Body of pancreas (tissue), 4 donors: Measurements from ENCODE around the gene UBE2Q1. TPM values are rescaled to one million over a fixed set of nuclear protein-coding genes. Genes with fewer than 3 reads are reported as not detected.
A peak's percentile ranks its signal among the peaks of the same experiment; 100 is the strongest.

Experiments used
- ATAC-seq: fragments of 150-250 bp; one replicate; pipeline ENCODE4 v1.9.1; 2016
- DNase-seq, 4 donors: peaks; one replicate each; pipeline ENCODE4 v3.0.0-alpha.2; 2019
- H3K27ac ChIP-seq, 4 donors: fragments of 200-600 bp; sonication (generic); 1 replicate in 3 of 4; 2 replicates in 1 of 4; pipeline versions ENCODE4 v1.5.1 to v1.6.1; 2016 to 2019; ENCODE audit warnings: mild to moderate bottlenecking in 1 of 4, mixed read lengths in 1 of 4, moderate library complexity in 1 of 4
- H3K27me3 ChIP-seq, 2 donors: fragments of 200-600 bp; sonication (generic); one replicate each; pipeline ENCODE4 v1.6.0; 2016; ENCODE audit warnings: mild to moderate bottlenecking in 1 of 2
- H3K36me3 ChIP-seq, 2 donors: fragments of 200-600 bp; sonication (generic); replicated peaks in 1 of 2; 2 replicates each; pipeline ENCODE4 v1.5.1; 2016; ENCODE audit warnings: low read depth in 2 of 2; ENCODE audit not compliant: insufficient read depth in 1 of 2
- H3K4me1 ChIP-seq: fragments of 200-600 bp; sonication (generic); one replicate; pipeline ENCODE4 v1.6.0; 2016
- H3K4me3 ChIP-seq, 2 donors: fragments of 200-600 bp; sonication (generic); 1 replicate in 1 of 2; 2 replicates in 1 of 2; pipeline ENCODE4 v1.5.1; 2016 to 2019
- H3K9me3 ChIP-seq, 3 donors: fragments of 200-600 bp; sonication (generic); 1 replicate in 2 of 3; 2 replicates in 1 of 3; pipeline ENCODE4 v1.5.1; 2016
- CTCF ChIP-seq, 7 experiments: fragments of 450-650 bp in 4 of 7; fragments of 200-600 bp in 3 of 7; sonication (generic) in 3 of 7; IDR thresholded peaks; one replicate each; pipeline ENCODE4 v1.5.1; 2016 to 2019; ENCODE audit warnings: antibody characterized with exemption in 7 of 7
- POLR2A ChIP-seq, 3 donors: fragments of 450-650 bp; IDR thresholded peaks; one replicate each; pipeline ENCODE4 v1.6.1; 2016; ENCODE audit warnings: antibody characterized with exemption in 3 of 3, mild to moderate bottlenecking in 2 of 3
- WGBS, 2 donors: methylation state at CpG; one replicate each; pipeline ENCODE4 v1.1.5; 2017; 5-methylcytosine and 5-hydroxymethylcytosine counted together
- intact Hi-C: fragments of 100-400 bp; cut with DNase I; formaldehyde crosslinking; loops from one replicate; pipeline ENCODE4 v1.15.1; 2023
- total RNA-seq, 2 donors: library from RNA; depleted of rRNA; stranded (reverse); fragments of >200 nt; gene quantifications; one replicate each; pipeline ENCODE4 v1.1.0, GENCODE V29; 2016

UBE2Q1 gene
- total RNA-seq, 2 donors from 2014 or later = 19.8 to 25.7 TPM

- Histone ChIP-seq H3K27ac (no peak overlapping the region), H3K9me3 (no peaks in the 10 kb centered on the region), H3K27me3 (no peaks in the 10 kb centered on the region), H3K36me3 (peaks cover 9 to 51% of the 10 kb centered on the region in 2 donors), H3K4me1 (no peaks in the 10 kb centered on the region), H3K4me3 (no peak overlapping the region)
- ATAC-seq = no peak
- intact Hi-C loops = loop anchor here (10.0 kb wide), 1 partner anchor 57 kb away; no protein-coding TSS in a partner anchor
- no peak for DNase-seq
- TF ChIP-seq POLR2A (IDR thresholded peaks at IDR 0.05) = no peak
- no peak for TF ChIP-seq CTCF (IDR thresholded peaks at IDR 0.05)
- WGBS, 2 donors = 56 to 63% methylated on average over 2 to 3 of the region's 3 CpGs
Measured at GRCh38 chr1:154581766-154582165, 23.3 kb upstream of the UBE2Q1 start.

GRCh38 chr1:154579374-154579773 lies 20.9 kb upstream of the UBE2Q1 start:
- Histone ChIP-seq H3K27me3 (no peaks in the 10 kb centered on the region), H3K27ac (no peak overlapping the region), H3K4me3 (no peak overlapping the region), H3K9me3 (no peaks in the 10 kb centered on the region), H3K36me3 (peaks cover 7 to 34% of the 10 kb centered on the region in 2 donors), H3K4me1 (no peaks in the 10 kb centered on the region)
- DNase-seq = no peak
- 65 to 81% methylated on average over 8 of the region's 8 CpGs for WGBS, 2 donors
- intact Hi-C loops = no loop called here
- TF ChIP-seq POLR2A (IDR thresholded peaks at IDR 0.05) (no peak), CTCF (IDR thresholded peaks at IDR 0.05) (no peak)
- ATAC-seq = no peak

- TF ChIP-seq POLR2A (IDR thresholded peaks at IDR 0.05) = no peak
- TF ChIP-seq CTCF (IDR thresholded peaks at IDR 0.05) = no peak
- Histone ChIP-seq H3K4me3 (no peak overlapping the region), H3K4me1 (no peaks in the 10 kb centered on the region), H3K27ac (no peak overlapping the region), H3K36me3 (peaks cover 0 to 23% of the 10 kb centered on the region in 2 donors), H3K9me3 (no peaks in the 10 kb centered on the region), H3K27me3 (no peaks in the 10 kb centered on the region)
- peak; percentile 16 for ATAC-seq
- 58 to 60% methylated on average over 4 to 6 of the region's 6 CpGs for WGBS, 2 donors
- no peak for DNase-seq
- intact Hi-C loops = no loop called here
Measured at GRCh38 chr1:154578058-154578418, 19.6 kb upstream of the UBE2Q1 start.

- TF ChIP-seq POLR2A (IDR thresholded peaks at IDR 0.05) (no peak), CTCF (IDR thresholded peaks at IDR 0.05) (no peak)
- peaks cover 0 to 18% of the 10 kb centered on the region in 2 donors for H3K36me3 ChIP-seq
- DNase-seq = no peak
- WGBS, 2 donors = 63 to 71% methylated on average over 3 to 7 of the region's 7 CpGs
- no peaks in the 10 kb centered on the region for H3K4me1 ChIP-seq
- peak overlapping the region in 1 of 4 donors; percentile 46 for H3K27ac ChIP-seq
- no peak overlapping the region for H3K4me3 ChIP-seq
- intact Hi-C loops = no loop called here
- no peaks in the 10 kb centered on the region for H3K27me3 ChIP-seq
- ATAC-seq = no peak
- no peaks in the 10 kb centered on the region for H3K9me3 ChIP-seq
Measured at GRCh38 chr1:154577346-154578057, 19.0 kb upstream of the UBE2Q1 start.
